NCI-H774 (cell line): ENCODE data around the gene HBG2.
"Not testable (repeated sequence)": the region's sequence is repeated elsewhere in the genome, so short reads cannot be mapped to it uniquely, and the experiment has no call there.

Experiments
- DNase-seq: peaks from one replicate; lab custom pipeline; 2025; lab: John Stamatoyannopoulos, UW

HBG2 gene

GRCh38 chr11:5254646-5255413 lies at the start of gene HBG2:
Gene HBG2 (minus strand): TSS chr11:5254781. CDS start chr11:5254728, 53 bp downstream.
- DNase-seq = not testable (repeated sequence)

GRCh38 chr11:5304046-5304445 lies 49.5 kb upstream of the HBG2 start:
- no peak for DNase-seq

- no peak for DNase-seq
Measured at GRCh38 chr11:5303626-5304025, 49.0 kb upstream of the HBG2 start.

GRCh38 chr11:5301846-5302245 lies 47.3 kb upstream of the HBG2 start, which contains the start of gene OR51B4:
Gene OR51B4 (minus strand): TSS chr11:5301946. CDS start chr11:5301946, 0 bp downstream.
- DNase-seq = no peak

- DNase-seq = no peak
Measured at GRCh38 chr11:5300251-5300650, 45.7 kb upstream of the HBG2 start.

- DNase-seq = no peak
Measured at GRCh38 chr11:5298451-5298850, 43.9 kb upstream of the HBG2 start.

GRCh38 chr11:5297721-5298323 lies 43.2 kb upstream of the HBG2 start:
- no peak for DNase-seq

- not testable (repeated sequence) for DNase-seq
Measured at GRCh38 chr11:5294342-5294995, 39.9 kb upstream of the HBG2 start.

- no peak for DNase-seq
Measured at GRCh38 chr11:5293028-5293427, 38.4 kb upstream of the HBG2 start.

- DNase-seq = no peak
Measured at GRCh38 chr11:5291207-5291838, 36.7 kb upstream of the HBG2 start.

GRCh38 chr11:5290106-5290505 lies 35.5 kb upstream of the HBG2 start:
- DNase-seq = no peak

- no peak for DNase-seq
Measured at GRCh38 chr11:5289696-5290095, 35.1 kb upstream of the HBG2 start.

GRCh38 chr11:5288906-5289550 lies 34.4 kb upstream of the HBG2 start:
- DNase-seq = no peak

GRCh38 chr11:5288108-5288905 lies 33.7 kb upstream of the HBG2 start:
- DNase-seq = no peak

- no peak for DNase-seq
Measured at GRCh38 chr11:5286901-5287300, 32.3 kb upstream of the HBG2 start.

- DNase-seq = no peak
Measured at GRCh38 chr11:5286351-5286750, 31.8 kb upstream of the HBG2 start.

- no peak for DNase-seq
Measured at GRCh38 chr11:5285703-5286340, 31.2 kb upstream of the HBG2 start.

GRCh38 chr11:5284637-5285036 lies 30.1 kb upstream of the HBG2 start:
- no peak for DNase-seq

GRCh38 chr11:5283882-5284281 lies 29.3 kb upstream of the HBG2 start:
- no peak for DNase-seq

- DNase-seq = no peak
Measured at GRCh38 chr11:5283086-5283485, 28.5 kb upstream of the HBG2 start.

GRCh38 chr11:5282628-5283027 lies 28.0 kb upstream of the HBG2 start:
- no peak for DNase-seq
